BE2C (cell line): Measurements from ENCODE around the gene LCNL1.

Experiments used
- DNase-seq: peaks from one replicate; pipeline ENCODE4 v3.0.0-alpha.2; 2020
- H3K27me3 ChIP-seq: fragments of 250-450 bp; sonication (Bioruptor Pico); 2 replicates; pipeline ENCODE4 v1.5.1; 2020; ENCODE audit warnings: mild to moderate bottlenecking
- H3K36me3 ChIP-seq: fragments of 250-450 bp; sonication (Bioruptor Pico); 2 replicates; pipeline ENCODE4 v1.5.1; 2020; ENCODE audit warnings: mild to moderate bottlenecking
- H3K4me1 ChIP-seq: fragments of 250-450 bp; sonication (Bioruptor Pico); 2 replicates; pipeline ENCODE4 v1.5.1; 2020
- H3K4me3 ChIP-seq: 2 replicates; pipeline ENCODE4 v1.5.1; 2011; ENCODE audit warnings: low read depth, low read length
- H3K9me3 ChIP-seq: fragments of 250-450 bp; sonication (Bioruptor Pico); 2 replicates; pipeline ENCODE4 v1.5.1; 2020
- TF ChIP-seq, protein P1 (sequence below): IDR thresholded peaks from 2 replicates; pipeline ENCODE4 v1.5.1; 2012; ENCODE audit warnings: mild to moderate bottlenecking, low read depth, low read length

LCNL1 gene

DNA sequence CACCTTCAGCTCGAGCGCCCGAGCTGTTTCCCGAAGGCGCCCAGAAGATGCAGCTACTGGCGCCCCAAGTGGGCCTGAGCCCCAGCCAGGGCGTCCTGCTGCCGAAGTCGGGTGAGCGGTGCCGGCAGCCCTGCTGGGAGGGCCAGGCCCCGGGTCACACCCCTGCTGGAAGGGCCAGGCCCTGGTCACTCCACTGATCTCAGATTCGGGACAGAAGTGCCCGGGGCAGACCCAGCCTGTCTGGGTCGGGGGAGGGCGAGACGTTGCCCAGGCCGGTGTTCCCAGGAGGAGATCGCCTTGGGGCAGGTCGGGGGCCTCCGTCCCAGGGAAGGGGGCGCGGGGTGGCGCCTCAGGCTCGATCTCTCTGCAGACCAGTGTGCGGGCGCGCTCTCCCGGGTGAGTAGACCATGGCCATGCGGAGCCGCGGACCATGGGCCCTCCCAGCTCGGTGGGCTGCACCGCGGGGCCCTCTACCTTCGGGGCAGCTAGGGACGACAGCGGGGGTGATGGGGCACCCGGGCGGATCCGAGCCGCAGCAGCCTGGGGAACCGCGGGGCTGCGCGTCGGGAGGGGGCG, 2.3 kb downstream of the LCNL1 start:
- DNase-seq, result no peak
- Histone ChIP-seq H3K4me3 (no peak overlapping the region), H3K4me1 (peaks cover 24% of the 10 kb centered on the region), H3K27me3 (no peaks in the 10 kb centered on the region), H3K9me3 (no peaks in the 10 kb centered on the region), H3K36me3 (no peaks in the 10 kb centered on the region)
- TF ChIP-seq, protein P1, sequence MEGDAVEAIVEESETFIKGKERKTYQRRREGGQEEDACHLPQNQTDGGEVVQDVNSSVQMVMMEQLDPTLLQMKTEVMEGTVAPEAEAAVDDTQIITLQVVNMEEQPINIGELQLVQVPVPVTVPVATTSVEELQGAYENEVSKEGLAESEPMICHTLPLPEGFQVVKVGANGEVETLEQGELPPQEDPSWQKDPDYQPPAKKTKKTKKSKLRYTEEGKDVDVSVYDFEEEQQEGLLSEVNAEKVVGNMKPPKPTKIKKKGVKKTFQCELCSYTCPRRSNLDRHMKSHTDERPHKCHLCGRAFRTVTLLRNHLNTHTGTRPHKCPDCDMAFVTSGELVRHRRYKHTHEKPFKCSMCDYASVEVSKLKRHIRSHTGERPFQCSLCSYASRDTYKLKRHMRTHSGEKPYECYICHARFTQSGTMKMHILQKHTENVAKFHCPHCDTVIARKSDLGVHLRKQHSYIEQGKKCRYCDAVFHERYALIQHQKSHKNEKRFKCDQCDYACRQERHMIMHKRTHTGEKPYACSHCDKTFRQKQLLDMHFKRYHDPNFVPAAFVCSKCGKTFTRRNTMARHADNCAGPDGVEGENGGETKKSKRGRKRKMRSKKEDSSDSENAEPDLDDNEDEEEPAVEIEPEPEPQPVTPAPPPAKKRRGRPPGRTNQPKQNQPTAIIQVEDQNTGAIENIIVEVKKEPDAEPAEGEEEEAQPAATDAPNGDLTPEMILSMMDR, result no peak

DNA sequence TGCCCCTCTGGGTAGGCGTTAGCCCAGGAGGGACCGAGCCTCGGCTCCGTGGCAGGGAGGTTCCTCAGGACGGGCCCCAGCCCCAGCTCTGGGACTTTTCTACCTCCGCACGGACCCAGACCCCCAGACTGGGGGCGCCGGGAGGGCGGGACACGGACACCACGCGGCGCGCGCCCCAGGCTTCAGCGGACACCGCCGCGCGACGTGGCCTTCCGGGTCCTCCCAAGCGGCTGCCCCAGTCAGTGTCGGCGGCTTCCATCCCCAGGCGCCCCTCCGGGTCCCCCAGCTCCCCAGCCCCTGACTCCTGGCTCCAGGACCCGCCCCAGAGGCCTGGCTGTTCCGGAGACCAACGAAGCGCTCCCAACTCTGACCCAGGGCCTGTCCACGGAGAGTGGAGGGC, 3.1 kb downstream of the LCNL1 start:
- Histone ChIP-seq H3K9me3 (no peaks in the 10 kb centered on the region), H3K27me3 (no peaks in the 10 kb centered on the region), H3K4me1 (peaks cover 20% of the 10 kb centered on the region), H3K4me3 (no peak overlapping the region), H3K36me3 (no peaks in the 10 kb centered on the region)
- DNase-seq, result no peak
- TF ChIP-seq, protein P1, result no peak

DNA sequence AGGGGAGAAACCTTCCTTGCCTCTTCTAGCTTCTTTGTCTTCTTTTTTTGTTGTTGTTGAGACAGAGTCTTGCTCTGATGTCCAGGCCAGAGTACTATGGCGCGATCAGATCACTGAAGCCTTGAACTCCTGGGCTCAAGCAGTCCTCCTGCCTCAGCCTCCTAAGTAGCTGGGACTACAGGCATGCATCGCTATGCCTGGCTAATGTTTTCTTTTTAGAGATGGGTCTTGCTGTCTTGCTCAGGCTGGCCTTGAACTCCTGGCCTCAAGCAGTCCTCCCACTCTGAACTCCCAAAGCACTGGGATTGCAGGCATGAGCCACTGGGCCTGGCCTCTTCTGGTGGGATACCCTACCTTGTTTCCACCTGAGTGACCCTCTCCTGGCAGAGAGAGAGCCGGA, 6.1 kb downstream of the LCNL1 start:
- Histone ChIP-seq H3K27me3 (no peaks in the 10 kb centered on the region), H3K36me3 (peaks cover 5% of the 10 kb centered on the region), H3K4me3 (no peak overlapping the region), H3K4me1 (no peaks in the 10 kb centered on the region; the same call in 1 of the 2 replicates), H3K9me3 (no peaks in the 10 kb centered on the region)
- DNase-seq, result no peak
- TF ChIP-seq, protein P1, result no peak

DNA sequence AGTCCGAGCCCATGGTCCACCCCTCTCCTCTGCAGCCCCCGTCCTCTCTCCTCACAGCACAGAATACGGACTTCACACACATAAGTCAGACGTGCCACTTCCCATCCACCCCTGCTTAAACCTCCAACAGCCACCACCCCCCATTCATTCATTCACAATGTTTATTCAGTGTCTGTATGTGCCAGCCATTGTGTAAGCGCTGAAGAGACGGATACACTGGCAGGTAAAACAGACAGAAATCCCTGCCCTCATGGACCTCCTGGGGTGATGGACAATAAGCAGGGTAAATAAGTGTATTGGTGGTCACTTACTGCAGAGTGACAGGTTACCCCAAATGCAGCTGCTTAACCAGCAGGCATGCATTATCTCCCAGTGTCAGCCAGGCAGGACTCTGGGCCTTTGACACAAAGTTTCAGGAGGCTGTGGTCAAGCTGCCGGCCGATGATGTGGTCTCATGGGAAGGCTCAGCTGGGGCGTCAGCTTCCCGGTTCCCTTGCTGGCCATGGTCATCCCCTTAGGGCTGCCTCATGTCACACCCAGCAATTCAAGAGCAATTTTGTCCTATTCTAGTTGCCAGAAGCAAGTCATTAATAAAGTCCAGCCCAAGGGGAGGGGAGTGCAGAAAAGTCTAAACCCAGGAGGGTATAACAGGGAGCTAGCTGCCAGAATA, 7.6 kb downstream of the LCNL1 start:
- TF ChIP-seq, protein P1, result no peak
- no peak for DNase-seq
- Histone ChIP-seq H3K36me3 (peaks cover 12% of the 10 kb centered on the region), H3K9me3 (no peaks in the 10 kb centered on the region), H3K4me3 (no peak overlapping the region), H3K27me3 (no peaks in the 10 kb centered on the region), H3K4me1 (peaks cover 3% of the 10 kb centered on the region; the same call in 1 of the 2 replicates)

DNA sequence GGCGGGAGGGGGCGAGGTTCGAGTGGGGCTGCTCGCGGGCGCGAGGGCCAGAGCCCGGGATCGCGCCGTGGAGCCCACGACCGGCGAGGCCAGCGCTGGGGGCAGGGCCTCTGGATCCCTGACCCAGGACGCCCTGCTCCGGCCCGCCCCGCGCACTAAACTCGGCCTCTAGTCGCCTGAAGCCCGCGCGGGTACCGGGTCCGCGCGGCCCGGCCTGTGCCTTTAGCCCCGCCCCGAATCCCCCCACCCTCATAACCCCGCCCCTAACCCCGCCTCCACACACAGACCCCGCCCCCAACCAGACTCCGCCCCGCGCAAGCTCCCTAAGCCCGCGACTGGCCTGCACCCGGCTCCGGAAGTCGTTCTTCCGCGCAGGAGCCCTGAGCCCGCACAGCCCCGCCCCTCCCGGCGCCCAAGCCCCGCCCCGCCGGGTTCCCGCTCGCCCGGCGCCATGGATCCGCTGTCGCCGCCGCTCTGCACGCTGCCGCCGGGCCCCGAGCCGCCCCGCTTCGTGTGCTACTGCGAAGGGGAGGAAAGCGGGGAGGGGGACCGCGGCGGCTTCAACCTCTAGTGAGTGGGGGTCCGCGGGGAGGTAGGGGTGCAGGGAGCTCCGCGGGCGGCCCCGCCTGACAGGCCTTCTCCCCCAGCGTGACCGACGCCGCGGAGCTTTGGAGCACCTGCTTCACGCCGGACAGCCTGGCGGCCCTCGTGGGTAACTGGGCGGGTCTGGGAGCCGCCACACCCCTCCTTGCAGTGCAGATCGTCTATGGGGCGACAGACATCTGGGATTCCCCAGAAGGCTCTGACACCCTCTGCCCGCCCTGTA, 9.4 kb downstream of the LCNL1 start, which contains the start of gene PAXX:
Gene PAXX (plus strand): TSS at position 430 of the 826 bp plus-strand sequence. CDS start 22 bp downstream, at position 452.
- DNase-seq, result peak; percentile 98
- H3K4me3 ChIP-seq, result peak within 1 kb of the TSS; percentile 84
- H3K4me1 ChIP-seq, result peaks cover 19% of the 10 kb centered on the region
- H3K9me3 ChIP-seq, result no peaks in the 10 kb centered on the region
- H3K27me3 ChIP-seq, result no peaks in the 10 kb centered on the region
- peaks cover 12% of the 10 kb centered on the region for H3K36me3 ChIP-seq
- TF ChIP-seq, protein P1, result no peak
